Keratinocyte (primary cell): Measurements from ENCODE around the gene CDH18.

Experiments
- EZH2 ChIP-seq: IDR thresholded peaks from one replicate; pipeline ENCODE4 v1.6.1; 2012; ENCODE audit warnings: inconsistent platforms, mild to moderate bottlenecking, low read length, moderate library complexity
- TF ChIP-seq, protein P1 (sequence below), 3 experiments: IDR thresholded peaks in 1 of 3; conservative IDR thresholded peaks in 1 of 3; optimal IDR thresholded peaks in 1 of 3; 2 replicates in 2 of 3; 3 replicates in 1 of 3; pipeline versions ENCODE3 to v1.5.1; 2011; ENCODE audit warnings: low read length in 3 of 3, mild to moderate bottlenecking in 3 of 3, moderate library complexity in 2 of 3, control low read depth in 1 of 3, inconsistent platforms in 1 of 3; ENCODE audit not compliant: insufficient read depth in 2 of 3; ENCODE audit errors: extremely low read depth in 1 of 3

DNA sequence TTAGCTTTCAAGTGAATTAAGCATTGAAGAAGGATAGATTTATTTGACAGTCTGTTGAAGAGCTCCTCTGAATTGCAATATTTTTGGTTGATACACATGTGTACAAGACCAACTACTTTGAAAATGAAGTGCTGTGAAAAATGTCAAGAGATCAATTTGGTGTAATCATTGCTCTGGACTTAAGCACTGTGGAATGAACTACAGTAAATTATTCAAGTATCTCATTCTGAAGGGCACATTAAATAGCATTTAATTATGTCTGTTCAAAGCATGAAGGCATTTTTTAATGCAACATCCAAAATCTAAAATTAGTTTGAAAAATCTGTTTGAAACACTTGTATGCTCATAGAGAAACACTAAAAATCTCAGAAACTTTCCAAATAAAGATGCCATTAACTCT is 107.5 kb downstream of the CDH18 start:
- TF ChIP-seq, protein P1, sequence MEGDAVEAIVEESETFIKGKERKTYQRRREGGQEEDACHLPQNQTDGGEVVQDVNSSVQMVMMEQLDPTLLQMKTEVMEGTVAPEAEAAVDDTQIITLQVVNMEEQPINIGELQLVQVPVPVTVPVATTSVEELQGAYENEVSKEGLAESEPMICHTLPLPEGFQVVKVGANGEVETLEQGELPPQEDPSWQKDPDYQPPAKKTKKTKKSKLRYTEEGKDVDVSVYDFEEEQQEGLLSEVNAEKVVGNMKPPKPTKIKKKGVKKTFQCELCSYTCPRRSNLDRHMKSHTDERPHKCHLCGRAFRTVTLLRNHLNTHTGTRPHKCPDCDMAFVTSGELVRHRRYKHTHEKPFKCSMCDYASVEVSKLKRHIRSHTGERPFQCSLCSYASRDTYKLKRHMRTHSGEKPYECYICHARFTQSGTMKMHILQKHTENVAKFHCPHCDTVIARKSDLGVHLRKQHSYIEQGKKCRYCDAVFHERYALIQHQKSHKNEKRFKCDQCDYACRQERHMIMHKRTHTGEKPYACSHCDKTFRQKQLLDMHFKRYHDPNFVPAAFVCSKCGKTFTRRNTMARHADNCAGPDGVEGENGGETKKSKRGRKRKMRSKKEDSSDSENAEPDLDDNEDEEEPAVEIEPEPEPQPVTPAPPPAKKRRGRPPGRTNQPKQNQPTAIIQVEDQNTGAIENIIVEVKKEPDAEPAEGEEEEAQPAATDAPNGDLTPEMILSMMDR (optimal IDR thresholded peaks at IDR 0.05 in 1 of 3, IDR thresholded peaks at IDR 0.05 in 1 of 3, conservative IDR thresholded peaks at IDR 0.05 in 1 of 3; ENCODE audit: extremely low read depth in 1 of 3, insufficient read depth in 2 of 3, low read length in 3 of 3): no peak
- no peak for TF ChIP-seq EZH2
